ENCODE data around the gene PFDN6. TPM values are rescaled to one million over a fixed set of nuclear protein-coding genes. Genes with fewer than 3 reads are reported as not detected.
"Not testable (repeated sequence)": the region's sequence is repeated elsewhere in the genome, so short reads cannot be mapped to it uniquely, and the experiment has no call there.

Gene PFDN6
- total RNA-seq, 1 donor from 2014 or later: 55.8 TPM

DNA sequence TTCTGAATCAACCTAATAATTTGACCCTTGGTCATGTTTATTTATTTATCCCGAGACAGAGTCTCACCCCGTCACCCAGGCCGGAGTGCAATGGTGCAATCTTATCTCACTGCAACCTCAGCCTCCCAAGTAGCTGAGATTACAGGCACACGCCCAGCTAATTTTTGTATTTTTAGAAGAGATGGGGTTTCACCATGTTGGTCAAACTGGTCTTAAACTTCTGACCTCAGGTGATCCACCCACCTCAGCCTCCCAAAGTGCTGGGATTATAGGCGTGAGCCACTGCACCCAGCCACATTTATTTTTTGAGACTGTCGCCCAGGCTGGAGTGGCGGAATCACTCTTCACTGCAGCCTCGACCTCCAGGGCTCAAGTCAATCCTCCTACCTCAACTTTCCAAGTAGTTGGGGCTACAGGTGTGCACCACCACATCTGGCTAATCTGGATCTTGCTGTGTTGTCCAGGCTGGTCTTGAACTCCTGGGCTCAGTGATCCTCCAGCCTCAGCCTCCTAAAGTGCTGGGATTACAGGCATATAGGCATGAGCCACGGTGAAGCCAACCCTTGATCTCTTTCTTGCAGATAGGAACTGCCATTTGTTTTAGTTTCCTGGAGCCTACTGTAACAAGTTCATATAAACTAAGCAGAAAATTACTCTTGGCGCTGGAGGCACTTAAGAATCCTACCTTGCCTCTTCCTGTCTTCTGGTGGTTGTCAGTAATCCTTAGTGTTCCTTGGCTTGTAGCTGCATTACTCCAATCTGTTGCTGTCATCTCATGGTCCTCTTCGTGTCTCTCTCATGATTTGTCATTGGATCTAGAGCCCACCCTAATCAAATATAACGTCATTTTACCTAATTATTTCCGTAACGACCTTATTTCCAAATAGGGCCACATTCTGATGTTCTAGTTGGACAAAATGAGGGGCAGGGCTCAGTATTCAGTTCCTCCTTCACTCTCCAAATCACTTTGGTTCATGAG, 15.2 kb upstream of the PFDN6 start:
- TF ChIP-seq, protein P1, sequence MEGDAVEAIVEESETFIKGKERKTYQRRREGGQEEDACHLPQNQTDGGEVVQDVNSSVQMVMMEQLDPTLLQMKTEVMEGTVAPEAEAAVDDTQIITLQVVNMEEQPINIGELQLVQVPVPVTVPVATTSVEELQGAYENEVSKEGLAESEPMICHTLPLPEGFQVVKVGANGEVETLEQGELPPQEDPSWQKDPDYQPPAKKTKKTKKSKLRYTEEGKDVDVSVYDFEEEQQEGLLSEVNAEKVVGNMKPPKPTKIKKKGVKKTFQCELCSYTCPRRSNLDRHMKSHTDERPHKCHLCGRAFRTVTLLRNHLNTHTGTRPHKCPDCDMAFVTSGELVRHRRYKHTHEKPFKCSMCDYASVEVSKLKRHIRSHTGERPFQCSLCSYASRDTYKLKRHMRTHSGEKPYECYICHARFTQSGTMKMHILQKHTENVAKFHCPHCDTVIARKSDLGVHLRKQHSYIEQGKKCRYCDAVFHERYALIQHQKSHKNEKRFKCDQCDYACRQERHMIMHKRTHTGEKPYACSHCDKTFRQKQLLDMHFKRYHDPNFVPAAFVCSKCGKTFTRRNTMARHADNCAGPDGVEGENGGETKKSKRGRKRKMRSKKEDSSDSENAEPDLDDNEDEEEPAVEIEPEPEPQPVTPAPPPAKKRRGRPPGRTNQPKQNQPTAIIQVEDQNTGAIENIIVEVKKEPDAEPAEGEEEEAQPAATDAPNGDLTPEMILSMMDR (conservative IDR thresholded peaks at IDR 0.05; ENCODE audit: low read depth, low read length): no peak
- peak overlapping the region; percentile 95 for H3K4me3 ChIP-seq (ENCODE audit: low read depth, low read length)
- no peak for DNase-seq (ENCODE audit: low read depth)

DNA sequence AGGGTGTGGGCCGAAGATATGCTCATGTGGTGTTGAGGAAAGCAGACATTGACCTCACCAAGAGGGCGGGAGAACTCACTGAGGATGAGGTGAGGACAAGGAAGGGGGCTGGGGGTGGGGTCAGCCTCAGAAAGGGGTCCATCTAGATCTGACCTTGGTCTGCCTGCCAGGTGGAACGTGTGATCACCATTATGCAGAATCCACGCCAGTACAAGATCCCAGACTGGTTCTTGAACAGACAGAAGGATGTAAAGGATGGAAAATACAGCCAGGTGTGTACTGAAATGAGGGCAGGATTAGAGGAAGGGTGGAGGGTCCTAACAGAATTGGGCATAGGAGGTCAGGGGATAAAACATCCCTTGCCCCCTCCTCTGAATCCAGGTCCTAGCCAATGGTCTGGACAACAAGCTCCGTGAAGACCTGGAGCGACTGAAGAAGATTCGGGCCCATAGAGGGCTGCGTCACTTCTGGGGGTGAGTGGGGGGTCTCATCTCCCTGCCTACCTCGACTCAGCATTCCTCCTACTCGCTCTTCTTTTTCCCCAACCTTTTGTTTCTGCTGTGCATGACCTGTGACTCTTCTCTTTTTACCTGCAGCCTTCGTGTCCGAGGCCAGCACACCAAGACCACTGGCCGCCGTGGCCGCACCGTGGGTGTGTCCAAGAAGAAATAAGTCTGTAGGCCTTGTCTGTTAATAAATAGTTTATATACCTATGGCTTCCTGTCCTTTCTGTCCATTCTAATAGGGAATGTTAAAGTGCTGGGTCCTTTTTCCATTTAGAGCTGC, 13.4 kb upstream of the PFDN6 start:
- DNase-seq (ENCODE audit: low read depth): not testable (repeated sequence)
- peak overlapping the region; percentile 42 for H3K4me3 ChIP-seq (ENCODE audit: low read depth, low read length)

DNA sequence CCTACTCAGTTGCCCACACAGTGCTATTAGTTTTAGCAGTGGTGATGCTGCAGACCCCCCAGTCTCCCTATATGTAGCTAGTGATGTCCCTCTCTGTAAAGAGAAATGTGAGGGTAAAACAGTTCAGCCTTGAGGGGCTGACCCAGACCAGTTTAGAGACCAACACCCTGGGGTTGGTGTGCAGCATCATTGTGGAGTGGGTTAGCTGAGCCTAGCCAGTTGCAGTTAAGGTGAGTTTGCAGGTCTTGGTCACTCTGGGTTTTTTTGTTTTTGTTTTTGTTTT, 12.9 kb upstream of the PFDN6 start:
- no peak for DNase-seq (ENCODE audit: low read depth)
- TF ChIP-seq, protein P1 (conservative IDR thresholded peaks at IDR 0.05; ENCODE audit: low read depth, low read length): no peak
- peak overlapping the region; percentile 42 for H3K4me3 ChIP-seq (ENCODE audit: low read depth, low read length)

DNA sequence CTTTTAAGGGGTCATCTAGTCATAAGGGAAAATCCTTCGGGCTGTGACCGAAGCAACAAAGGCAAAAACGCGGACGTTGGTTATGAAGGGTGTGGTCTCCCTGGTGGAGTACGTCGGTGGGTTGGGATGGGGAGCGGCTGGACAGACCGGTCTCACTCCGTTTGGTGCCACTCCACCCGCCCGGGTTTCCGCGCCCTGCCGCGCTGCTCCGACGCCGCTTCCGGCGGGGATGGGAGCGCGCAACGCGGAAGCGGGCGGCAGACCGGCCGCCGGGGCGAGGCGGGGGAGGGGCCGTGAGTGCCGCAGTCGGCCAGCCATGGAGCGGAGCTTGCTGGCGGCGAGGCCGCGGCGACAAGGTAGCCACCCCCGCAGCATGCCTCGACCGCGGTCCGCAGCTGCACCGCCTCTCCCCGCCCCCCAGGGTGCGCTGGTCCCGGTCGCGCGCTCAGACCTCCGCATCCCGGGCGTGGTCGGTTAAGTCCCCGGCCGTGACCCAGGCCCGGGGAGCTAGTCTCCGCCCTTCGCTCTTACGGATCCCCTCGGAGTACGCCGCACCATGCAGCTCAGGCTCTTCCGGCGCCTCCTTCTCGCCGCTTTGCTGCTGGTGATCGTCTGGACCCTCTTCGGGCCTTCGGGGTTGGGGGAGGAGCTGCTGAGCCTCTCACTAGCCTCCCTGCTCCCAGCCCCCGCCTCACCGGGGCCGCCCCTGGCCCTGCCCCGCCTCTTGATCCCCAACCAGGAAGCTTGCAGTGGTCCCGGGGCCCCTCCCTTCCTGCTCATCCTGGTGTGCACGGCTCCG, 12.3 kb upstream of the PFDN6 start, which contains the start of gene B3GALT4:
Gene B3GALT4, plus strand, starts transcription at position 260 of the 799 bp plus-strand sequence. Its CDS starts 297 bp downstream, at position 557.
- H3K4me3 ChIP-seq (ENCODE audit: low read depth, low read length): peak within 1 kb of the TSS; percentile 42
- TF ChIP-seq, protein P1 (conservative IDR thresholded peaks at IDR 0.05; ENCODE audit: low read depth, low read length): peak; percentile 26
- DNase-seq (ENCODE audit: low read depth): no peak

DNA sequence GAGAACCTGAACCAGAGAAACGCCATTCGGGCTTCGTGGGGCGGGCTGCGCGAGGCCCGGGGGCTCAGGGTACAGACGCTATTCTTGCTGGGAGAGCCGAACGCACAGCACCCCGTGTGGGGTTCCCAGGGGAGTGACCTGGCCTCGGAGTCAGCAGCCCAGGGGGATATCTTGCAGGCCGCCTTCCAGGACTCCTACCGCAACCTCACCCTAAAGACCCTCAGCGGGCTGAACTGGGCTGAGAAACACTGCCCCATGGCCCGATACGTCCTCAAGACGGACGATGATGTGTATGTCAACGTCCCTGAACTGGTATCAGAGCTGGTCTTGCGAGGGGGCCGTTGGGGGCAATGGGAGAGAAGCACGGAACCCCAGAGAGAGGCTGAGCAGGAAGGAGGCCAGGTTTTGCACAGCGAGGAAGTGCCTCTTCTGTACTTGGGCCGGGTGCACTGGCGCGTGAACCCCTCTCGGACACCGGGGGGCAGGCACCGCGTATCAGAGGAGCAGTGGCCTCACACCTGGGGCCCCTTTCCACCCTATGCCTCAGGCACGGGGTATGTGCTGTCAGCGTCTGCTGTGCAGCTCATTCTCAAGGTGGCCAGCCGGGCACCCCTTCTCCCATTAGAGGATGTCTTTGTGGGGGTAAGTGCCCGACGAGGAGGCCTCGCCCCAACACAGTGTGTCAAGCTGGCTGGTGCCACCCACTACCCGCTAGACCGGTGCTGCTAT, 11.6 kb upstream of the PFDN6 start:
- peak overlapping the region; percentile 42 for H3K4me3 ChIP-seq (ENCODE audit: low read depth, low read length)
- no peak for DNase-seq (ENCODE audit: low read depth)

DNA sequence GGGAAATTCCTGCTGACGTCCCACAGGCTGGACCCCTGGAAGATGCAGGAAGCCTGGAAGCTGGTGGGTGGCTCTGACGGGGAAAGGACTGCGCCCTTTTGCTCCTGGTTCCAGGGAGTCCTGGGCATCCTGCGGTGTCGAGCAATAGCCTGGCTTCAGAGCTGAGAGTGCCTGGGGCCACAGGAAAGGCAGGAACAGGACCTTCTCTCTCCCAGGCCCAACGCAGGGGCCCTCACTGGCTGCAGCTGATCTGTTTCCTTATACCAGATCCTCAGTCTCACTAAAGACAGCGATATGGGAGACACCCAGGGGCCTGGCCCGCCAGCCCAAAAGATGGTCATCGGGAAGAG, 11.0 kb upstream of the PFDN6 start:
- no peak for DNase-seq (ENCODE audit: low read depth)
- no peak overlapping the region for H3K4me3 ChIP-seq (ENCODE audit: low read depth, low read length)
- TF ChIP-seq, protein P1 (conservative IDR thresholded peaks at IDR 0.05; ENCODE audit: low read depth, low read length): no peak

More for the DNA sequence above, 11.6 kb upstream of the PFDN6 start:
- TF ChIP-seq, protein P1 (conservative IDR thresholded peaks at IDR 0.05; ENCODE audit: low read depth, low read length): no peak
